KBM-7 (cell line): ENCODE data around the gene METRNL.

Experiments used
- DNase-seq: peaks from one replicate; pipeline ENCODE4 v3.0.0-alpha.2; 2015
- in situ Hi-C: fragments of 300-500 bp; cut with MboI; formaldehyde crosslinking; loops from 2 replicates; pipeline ENCODE4 v1.14.3; 2020; ENCODE audit warnings: low sequenced_read_pairs, low pct_unique_long_range_greater_than_20kb, mixed read lengths

Gene METRNL

DNA sequence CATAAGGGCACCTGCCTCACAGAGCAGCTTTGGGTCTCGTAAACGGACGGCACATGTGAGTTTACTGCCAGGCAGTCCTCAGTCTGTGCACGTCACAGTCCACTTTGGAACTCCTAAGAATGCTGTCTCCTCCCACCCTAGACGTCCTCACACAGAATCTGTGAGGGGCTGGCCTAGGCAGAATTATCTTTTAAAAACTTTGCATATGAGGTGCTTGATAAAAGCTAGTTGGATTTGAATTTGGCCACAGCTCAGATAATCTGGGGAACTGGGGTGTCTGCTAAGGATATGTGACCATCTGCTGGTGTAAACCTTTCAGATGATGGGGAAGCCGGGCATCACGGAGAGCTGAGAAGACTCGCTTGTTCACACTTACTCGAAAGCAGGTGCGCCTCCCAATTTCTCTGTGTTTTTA, 64.4 kb downstream of the METRNL start:
- in situ Hi-C loops = no loop called here
- no peak for DNase-seq
